ENCODE measurements around the gene KRT86.
"Not testable (repeated sequence)": the region's sequence is repeated elsewhere in the genome, so short reads cannot be mapped to it uniquely, and the experiment has no call there.

KRT86 gene

GRCh38 chr12:52312086-52312485 is 37.6 kb downstream of the KRT86 start:
- ATAC-seq (ENCODE audit: low read depth): no peak
- H3K4me3 Mint-ChIP-seq: no peak overlapping the region
- peaks cover 4% of the 10 kb centered on the region for H3K4me1 Mint-ChIP-seq
- no peak for DNase-seq (ENCODE audit: low spot score in 2 of 2)
- no peaks in the 10 kb centered on the region for H3K9me3 Mint-ChIP-seq
- no peak overlapping the region for H3K27ac Mint-ChIP-seq
- peaks cover 32% of the 10 kb centered on the region for H3K27me3 Mint-ChIP-seq
- no peaks in the 10 kb centered on the region for H3K36me3 Mint-ChIP-seq

- Mint-ChIP-seq H3K27ac (no peak overlapping the region), H3K27me3 (peaks cover 31% of the 10 kb centered on the region)
- no peak for ATAC-seq (ENCODE audit: low read depth)
These were observed 39.0 kb downstream of the KRT86 start for GRCh38 chr12:52313461-52313860.

GRCh38 chr12:52313926-52314325 is 39.5 kb downstream of the KRT86 start:
- Mint-ChIP-seq H3K27me3 (peaks cover 28% of the 10 kb centered on the region), H3K4me3 (no peak overlapping the region), H3K4me1 (peaks cover under 1% of the 10 kb centered on the region), H3K9me3 (no peaks in the 10 kb centered on the region), H3K36me3 (no peaks in the 10 kb centered on the region), H3K27ac (no peak overlapping the region)
- ATAC-seq (ENCODE audit: low read depth): no peak
- no peak for DNase-seq (ENCODE audit: low spot score in 2 of 2)

More at GRCh38 chr12:52313461-52313860, 39.0 kb downstream of the KRT86 start:
- Mint-ChIP-seq H3K9me3 (no peaks in the 10 kb centered on the region), H3K4me3 (no peak overlapping the region), H3K4me1 (peaks cover 4% of the 10 kb centered on the region), H3K36me3 (no peaks in the 10 kb centered on the region)
- DNase-seq (ENCODE audit: low spot score in 2 of 2): no peak

- Mint-ChIP-seq H3K4me3 (no peak overlapping the region), H3K9me3 (no peaks in the 10 kb centered on the region), H3K27me3 (peaks cover 28% of the 10 kb centered on the region), H3K36me3 (no peaks in the 10 kb centered on the region), H3K4me1 (no peaks in the 10 kb centered on the region), H3K27ac (no peak overlapping the region)
- ATAC-seq (ENCODE audit: low read depth) (no peak), DNase-seq (ENCODE audit: low spot score in 2 of 2) (no peak)
These were observed 40.1 kb downstream of the KRT86 start for GRCh38 chr12:52314511-52314910.

- H3K27me3 Mint-ChIP-seq: peaks cover 30% of the 10 kb centered on the region
- not testable (repeated sequence) for DNase-seq (ENCODE audit: low spot score in 2 of 2); H3K9me3 Mint-ChIP-seq; H3K36me3 Mint-ChIP-seq; ATAC-seq (ENCODE audit: low read depth); H3K4me3 Mint-ChIP-seq; H3K27ac Mint-ChIP-seq; H3K4me1 Mint-ChIP-seq
These were observed 41.3 kb downstream of the KRT86 start for GRCh38 chr12:52315721-52316120.

- H3K4me1 Mint-ChIP-seq: no peaks in the 10 kb centered on the region
- no peaks in the 10 kb centered on the region for H3K36me3 Mint-ChIP-seq
- no peak for ATAC-seq (ENCODE audit: low read depth)
These were observed 41.8 kb downstream of the KRT86 start for GRCh38 chr12:52316290-52316689.

GRCh38 chr12:52316701-52317100 is 42.3 kb downstream of the KRT86 start:
- Mint-ChIP-seq H3K27me3 (peaks cover 30% of the 10 kb centered on the region), H3K9me3 (no peaks in the 10 kb centered on the region)
- DNase-seq (ENCODE audit: low spot score in 2 of 2): no peak

More at GRCh38 chr12:52316290-52316689, 41.8 kb downstream of the KRT86 start:
- DNase-seq (ENCODE audit: low spot score in 2 of 2): no peak
- H3K4me3 Mint-ChIP-seq: no peak overlapping the region
- H3K9me3 Mint-ChIP-seq: no peaks in the 10 kb centered on the region
- peaks cover 31% of the 10 kb centered on the region for H3K27me3 Mint-ChIP-seq
- no peak overlapping the region for H3K27ac Mint-ChIP-seq

GRCh38 chr12:52317468-52318052 is 43.1 kb downstream of the KRT86 start:
- Mint-ChIP-seq H3K27me3 (peaks cover 33% of the 10 kb centered on the region), H3K4me1 (no peaks in the 10 kb centered on the region), H3K36me3 (no peaks in the 10 kb centered on the region), H3K27ac (no peak overlapping the region), H3K4me3 (no peak overlapping the region), H3K9me3 (no peaks in the 10 kb centered on the region)
- DNase-seq (ENCODE audit: low spot score in 2 of 2) (no peak), ATAC-seq (ENCODE audit: low read depth) (no peak)

More at GRCh38 chr12:52316701-52317100, 42.3 kb downstream of the KRT86 start:
- no peaks in the 10 kb centered on the region for H3K36me3 Mint-ChIP-seq
- ATAC-seq (ENCODE audit: low read depth): no peak
- no peaks in the 10 kb centered on the region for H3K4me1 Mint-ChIP-seq
- no peak overlapping the region for H3K27ac Mint-ChIP-seq
- H3K4me3 Mint-ChIP-seq: no peak overlapping the region

- peaks cover 29% of the 10 kb centered on the region for H3K27me3 Mint-ChIP-seq
These were observed 44.0 kb downstream of the KRT86 start for GRCh38 chr12:52318241-52318990.

GRCh38 chr12:52319097-52319496 is 44.7 kb downstream of the KRT86 start:
- Mint-ChIP-seq H3K36me3 (no peaks in the 10 kb centered on the region), H3K27ac (no peak overlapping the region), H3K4me3 (no peak overlapping the region), H3K4me1 (no peaks in the 10 kb centered on the region), H3K27me3 (peaks cover 22% of the 10 kb centered on the region), H3K9me3 (no peaks in the 10 kb centered on the region)
- ATAC-seq (ENCODE audit: low read depth) (no peak), DNase-seq (ENCODE audit: low spot score in 2 of 2) (no peak)

More at GRCh38 chr12:52318241-52318990, 44.0 kb downstream of the KRT86 start:
- no peak overlapping the region for H3K27ac Mint-ChIP-seq
- H3K36me3 Mint-ChIP-seq: no peaks in the 10 kb centered on the region
- ATAC-seq (ENCODE audit: low read depth): no peak
- H3K4me1 Mint-ChIP-seq: no peaks in the 10 kb centered on the region
- no peak for DNase-seq (ENCODE audit: low spot score in 2 of 2)
- H3K9me3 Mint-ChIP-seq: no peaks in the 10 kb centered on the region
- no peak overlapping the region for H3K4me3 Mint-ChIP-seq

GRCh38 chr12:52320784-52321400 is 46.4 kb downstream of the KRT86 start, which contains the start of gene KRT83:
Gene KRT83, minus strand, starts transcription at chr12:52321398. Its CDS starts 63 bp downstream, at chr12:52321335.
- ATAC-seq (ENCODE audit: low read depth): no peak
- Mint-ChIP-seq H3K9me3 (no peaks in the 10 kb centered on the region), H3K36me3 (no peaks in the 10 kb centered on the region), H3K27me3 (peaks cover 25% of the 10 kb centered on the region), H3K4me1 (no peaks in the 10 kb centered on the region), H3K4me3 (no peak within 1 kb of the TSS), H3K27ac (no peak within 1 kb of the TSS)
- no peak for DNase-seq (ENCODE audit: low spot score in 2 of 2)

- ATAC-seq (ENCODE audit: low read depth): no peak
- peaks cover 23% of the 10 kb centered on the region for H3K27me3 Mint-ChIP-seq
These were observed 47.0 kb downstream of the KRT86 start for GRCh38 chr12:52321418-52321817.

GRCh38 chr12:52322069-52322468 is 47.6 kb downstream of the KRT86 start:
- Mint-ChIP-seq H3K4me3 (no peak overlapping the region), H3K9me3 (no peaks in the 10 kb centered on the region), H3K27me3 (peaks cover 23% of the 10 kb centered on the region), H3K4me1 (no peaks in the 10 kb centered on the region), H3K27ac (no peak overlapping the region), H3K36me3 (no peaks in the 10 kb centered on the region)
- DNase-seq (ENCODE audit: low spot score in 2 of 2) (no peak), ATAC-seq (ENCODE audit: low read depth) (no peak)

More at GRCh38 chr12:52321418-52321817, 47.0 kb downstream of the KRT86 start:
- DNase-seq (ENCODE audit: low spot score in 2 of 2): no peak
- H3K4me1 Mint-ChIP-seq: no peaks in the 10 kb centered on the region
- no peaks in the 10 kb centered on the region for H3K36me3 Mint-ChIP-seq
- H3K9me3 Mint-ChIP-seq: no peaks in the 10 kb centered on the region
- H3K27ac Mint-ChIP-seq: no peak overlapping the region
- H3K4me3 Mint-ChIP-seq: no peak overlapping the region

- Mint-ChIP-seq H3K9me3 (no peaks in the 10 kb centered on the region), H3K36me3 (no peaks in the 10 kb centered on the region), H3K4me1 (peaks cover 6% of the 10 kb centered on the region), H3K4me3 (no peak overlapping the region), H3K27me3 (peaks cover 23% of the 10 kb centered on the region), H3K27ac (no peak overlapping the region)
- DNase-seq (ENCODE audit: low spot score in 2 of 2): no peak
- ATAC-seq (ENCODE audit: low read depth): no peak
These were observed 48.6 kb downstream of the KRT86 start for GRCh38 chr12:52323001-52323400.
